Measurements from ENCODE around the gene STAMBP. TPM values are rescaled to one million over a fixed set of nuclear protein-coding genes. Genes with fewer than 3 reads are reported as not detected.
"Not testable (repeated sequence)": the region's sequence is repeated elsewhere in the genome, so short reads cannot be mapped to it uniquely, and the experiment has no call there.

Gene STAMBP
- total RNA-seq, 1 experiment from 2014 or later: 41.4 TPM

GRCh38 chr2:73877071-73877802 lies 48.5 kb downstream of the STAMBP start:
- no peak for DNase-seq (ENCODE audit: low spot score)
- in situ Hi-C loops (cut with HindIII; ENCODE audit: low sequenced_read_pairs): no loop called here

GRCh38 chr2:73877984-73878383 lies 49.2 kb downstream of the STAMBP start:
- in situ Hi-C loops (cut with HindIII; ENCODE audit: low sequenced_read_pairs): not testable (repeated sequence)

GRCh38 chr2:73885406-73885805 lies 56.6 kb downstream of the STAMBP start:
- DNase-seq (ENCODE audit: low spot score): no peak
- in situ Hi-C loops (cut with HindIII; ENCODE audit: low sequenced_read_pairs): no loop called here

More at GRCh38 chr2:73877984-73878383, 49.2 kb downstream of the STAMBP start:
- DNase-seq (ENCODE audit: low spot score): not testable (repeated sequence)

- no peak for DNase-seq (ENCODE audit: low spot score)
- in situ Hi-C loops (cut with HindIII; ENCODE audit: low sequenced_read_pairs): no loop called here
Measured at GRCh38 chr2:73886357-73886756, 57.6 kb downstream of the STAMBP start.

GRCh38 chr2:73887596-73888353 lies 59.0 kb downstream of the STAMBP start:
- DNase-seq (ENCODE audit: low spot score); in situ Hi-C loops (cut with HindIII; ENCODE audit: low sequenced_read_pairs): not testable (repeated sequence)

GRCh38 chr2:73888388-73888787 lies 59.6 kb downstream of the STAMBP start:
- no peak for DNase-seq (ENCODE audit: low spot score)
- in situ Hi-C loops (cut with HindIII; ENCODE audit: low sequenced_read_pairs): no loop called here

GRCh38 chr2:73889206-73889605 lies 60.4 kb downstream of the STAMBP start:
- DNase-seq (ENCODE audit: low spot score): no peak
- in situ Hi-C loops (cut with HindIII; ENCODE audit: low sequenced_read_pairs): no loop called here

GRCh38 chr2:73890301-73891092 lies 61.7 kb downstream of the STAMBP start:
- in situ Hi-C loops (cut with HindIII; ENCODE audit: low sequenced_read_pairs): no loop called here
- no peak for DNase-seq (ENCODE audit: low spot score)

GRCh38 chr2:73891276-73891901 lies 62.6 kb downstream of the STAMBP start:
- in situ Hi-C loops (cut with HindIII; ENCODE audit: low sequenced_read_pairs): no loop called here
- no peak for DNase-seq (ENCODE audit: low spot score)

- DNase-seq (ENCODE audit: low spot score): no peak
- in situ Hi-C loops (cut with HindIII; ENCODE audit: low sequenced_read_pairs): no loop called here
Measured at GRCh38 chr2:73892631-73893329, 64.0 kb downstream of the STAMBP start, which contains the start of gene ACTG2. Gene ACTG2, plus strand, starts transcription at chr2:73893008. Its CDS starts 8,304 bp downstream, at chr2:73901312.

GRCh38 chr2:73893764-73894474 lies 65.2 kb downstream of the STAMBP start:
- no peak for DNase-seq (ENCODE audit: low spot score)
- in situ Hi-C loops (cut with HindIII; ENCODE audit: low sequenced_read_pairs): no loop called here

- DNase-seq (ENCODE audit: low spot score): no peak
- in situ Hi-C loops (cut with HindIII; ENCODE audit: low sequenced_read_pairs): no loop called here
Measured at GRCh38 chr2:73894475-73894850, 65.7 kb downstream of the STAMBP start.

- no peak for DNase-seq (ENCODE audit: low spot score)
- in situ Hi-C loops (cut with HindIII; ENCODE audit: low sequenced_read_pairs): no loop called here
Measured at GRCh38 chr2:73894877-73895276, 66.1 kb downstream of the STAMBP start.

- DNase-seq (ENCODE audit: low spot score): no peak
- in situ Hi-C loops (cut with HindIII; ENCODE audit: low sequenced_read_pairs): no loop called here
Measured at GRCh38 chr2:73895473-73895872, 66.7 kb downstream of the STAMBP start.

GRCh38 chr2:73896362-73897239 lies 67.8 kb downstream of the STAMBP start:
- no peak for DNase-seq (ENCODE audit: low spot score)
- in situ Hi-C loops (cut with HindIII; ENCODE audit: low sequenced_read_pairs): no loop called here

- DNase-seq (ENCODE audit: low spot score): no peak
- in situ Hi-C loops (cut with HindIII; ENCODE audit: low sequenced_read_pairs): no loop called here
Measured at GRCh38 chr2:73897240-73897583, 68.5 kb downstream of the STAMBP start.

GRCh38 chr2:73897934-73898333 lies 69.2 kb downstream of the STAMBP start:
- in situ Hi-C loops (cut with HindIII; ENCODE audit: low sequenced_read_pairs): no loop called here
- DNase-seq (ENCODE audit: low spot score): no peak

Data from G401 (cell line).